Mucosa of gallbladder (tissue), 1 donor: ENCODE data around the gene MCF2L2. TPM values are rescaled to one million over a fixed set of nuclear protein-coding genes. Genes with fewer than 3 reads are reported as not detected.

Experiments
- DNase-seq: peaks from one replicate; pipeline ENCODE4 v3.0.0-alpha.2; 2020; ENCODE audit warnings: low spot score
- total RNA-seq: library from RNA; stranded (reverse); gene quantifications from one replicate; pipeline ENCODE4 v1.2.1, GENCODE V29; 2021
- donor health status: DM: no; HTN: no; CAD: no.

MCF2L2 gene
- total RNA-seq, 1 donor from 2014 or later: 1.8 TPM

DNA sequence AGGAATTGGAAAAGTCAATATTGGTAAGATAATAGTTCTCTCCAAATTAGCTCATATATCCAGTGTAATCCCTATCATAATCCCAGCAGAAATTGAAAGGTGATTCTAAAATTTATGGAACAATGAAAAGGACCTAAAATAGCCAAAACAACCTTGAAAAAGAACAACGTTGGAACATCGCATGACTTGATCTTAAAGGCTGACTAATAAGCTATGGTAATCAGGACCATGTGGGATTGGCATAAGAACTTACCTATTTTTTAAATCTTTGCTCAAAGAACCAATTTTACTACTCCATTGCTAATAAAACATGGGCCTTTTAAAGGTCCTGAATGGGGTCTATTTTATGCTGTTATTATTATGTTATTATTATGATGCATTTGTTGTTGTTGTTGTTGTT is 134.5 kb downstream of the MCF2L2 start:
- DNase-seq: no peak

- DNase-seq: no peak
Measured at GRCh38 chr3:183291497-183292031, 136.9 kb downstream of the MCF2L2 start.

- DNase-seq: no peak
Measured at GRCh38 chr3:183290216-183290615, 138.2 kb downstream of the MCF2L2 start.

- no peak for DNase-seq
Measured at GRCh38 chr3:183288117-183288516, 140.3 kb downstream of the MCF2L2 start.

DNA sequence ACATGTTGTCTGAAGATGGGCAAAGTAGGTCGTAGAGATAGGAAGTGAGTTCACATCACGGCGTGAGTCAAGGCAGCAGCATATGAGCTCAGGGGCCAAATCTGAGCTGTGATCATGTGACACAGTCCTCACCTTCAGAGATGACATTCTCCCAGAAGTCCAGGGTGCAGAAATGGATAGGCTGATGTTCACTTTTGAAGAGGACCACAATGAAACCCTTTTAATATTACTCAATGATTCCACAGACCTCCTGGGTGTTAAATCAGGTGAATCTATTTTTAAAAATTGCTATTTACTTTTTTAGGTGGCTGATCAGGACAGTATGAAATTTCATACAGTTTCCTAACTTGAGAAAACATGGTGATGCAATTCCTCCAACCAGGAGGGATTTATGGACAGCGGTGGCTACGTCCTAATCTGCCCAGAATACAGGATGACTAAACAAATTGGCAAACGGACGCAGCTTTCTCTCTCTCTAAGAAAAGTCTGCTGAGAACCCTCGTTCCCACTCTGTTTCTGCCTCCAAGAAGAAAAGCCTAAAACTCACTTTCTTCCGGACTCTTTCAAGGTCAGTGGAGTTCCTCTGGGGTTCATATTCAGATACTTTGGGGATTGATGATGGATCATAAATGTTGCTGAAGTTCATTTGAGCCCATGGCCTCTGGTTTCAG is 141.0 kb downstream of the MCF2L2 start:
- no peak for DNase-seq

- peak; percentile 94 for DNase-seq
Measured at GRCh38 chr3:183285828-183286457, 142.5 kb downstream of the MCF2L2 start.

GRCh38 chr3:183285318-183285717 is 143.1 kb downstream of the MCF2L2 start:
- no peak for DNase-seq

GRCh38 chr3:183284570-183284969 is 143.8 kb downstream of the MCF2L2 start:
- DNase-seq: no peak

DNA sequence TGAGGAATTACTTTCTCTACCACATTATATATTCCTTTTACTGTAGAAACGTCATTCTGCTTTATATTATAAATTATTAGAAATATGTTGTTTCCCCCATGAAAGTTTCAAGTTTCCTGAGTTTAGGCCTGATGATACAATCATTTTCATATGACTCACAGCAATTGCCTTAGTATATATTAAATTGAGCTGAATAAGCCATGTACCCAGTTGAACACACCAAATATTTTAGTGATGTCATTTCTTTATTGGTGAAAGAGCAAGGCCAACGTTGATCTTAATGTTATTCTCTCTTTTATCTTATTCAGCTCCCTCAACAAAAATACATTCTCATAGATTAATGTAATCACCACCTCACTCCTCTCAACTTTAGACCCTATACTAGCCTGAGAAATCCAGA is 144.5 kb downstream of the MCF2L2 start:
- DNase-seq: no peak

- no peak for DNase-seq
Measured at GRCh38 chr3:183281126-183281797, 147.2 kb downstream of the MCF2L2 start.

DNA sequence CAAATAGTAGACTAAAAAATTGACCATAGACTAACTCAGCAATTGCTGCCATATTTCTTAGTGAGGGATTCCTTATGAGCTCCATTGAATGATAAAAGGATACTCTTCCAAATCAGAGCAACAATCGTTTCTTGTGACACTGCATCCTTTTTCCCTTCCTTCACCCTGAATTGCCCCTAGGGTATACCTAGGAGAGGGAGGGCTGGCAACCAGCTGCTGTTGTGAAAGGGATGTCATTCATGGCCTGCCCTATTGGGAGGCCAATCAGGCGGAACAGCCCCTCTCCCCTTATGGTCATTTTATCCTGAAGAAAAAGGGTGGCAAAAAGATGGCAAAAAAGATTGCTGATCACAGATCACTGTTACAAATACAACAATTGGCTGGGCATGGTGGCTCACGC is 149.0 kb downstream of the MCF2L2 start:
- no peak for DNase-seq

GRCh38 chr3:183278479-183279088 is 149.8 kb downstream of the MCF2L2 start:
- no peak for DNase-seq

GRCh38 chr3:183277260-183277659 is 151.2 kb downstream of the MCF2L2 start:
- DNase-seq: no peak

DNA sequence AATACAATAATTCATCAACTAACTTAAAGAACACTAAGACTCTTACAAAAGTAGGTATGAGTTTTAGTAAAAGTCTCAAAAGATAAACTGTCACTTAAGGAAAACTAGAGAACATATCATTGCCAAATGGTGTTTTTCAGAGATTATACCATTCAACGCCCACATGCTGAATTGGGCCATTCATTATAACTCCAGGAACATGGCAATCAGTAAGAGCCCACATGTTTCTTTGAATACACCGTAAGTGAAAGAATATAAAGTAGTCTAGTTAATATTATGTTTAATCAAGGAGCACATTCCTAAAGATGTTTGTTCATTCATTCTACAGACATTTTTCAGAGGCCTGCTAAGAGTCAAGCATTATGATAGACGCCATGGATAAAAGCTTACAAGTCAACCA is 152.5 kb downstream of the MCF2L2 start:
- no peak for DNase-seq

DNA sequence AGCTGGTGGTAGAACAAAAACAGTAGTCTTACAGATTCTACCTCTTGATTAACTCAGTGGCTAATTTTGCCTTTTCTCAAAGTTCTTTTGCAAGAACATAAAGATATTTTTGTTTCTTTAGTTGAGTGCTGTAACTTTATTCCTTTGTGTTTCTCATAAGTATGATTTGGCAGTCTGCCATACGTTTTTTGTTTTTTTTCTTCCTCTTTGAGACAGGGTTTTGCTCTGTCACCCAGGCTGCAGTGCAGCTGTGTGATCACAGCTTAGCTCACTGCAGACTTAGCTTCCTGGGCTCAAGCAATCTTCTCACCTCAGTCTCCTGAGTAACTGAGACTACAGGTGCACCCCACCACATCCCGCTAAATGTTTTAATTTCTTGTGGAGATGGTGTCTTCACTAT is 153.0 kb downstream of the MCF2L2 start:
- DNase-seq: no peak

DNA sequence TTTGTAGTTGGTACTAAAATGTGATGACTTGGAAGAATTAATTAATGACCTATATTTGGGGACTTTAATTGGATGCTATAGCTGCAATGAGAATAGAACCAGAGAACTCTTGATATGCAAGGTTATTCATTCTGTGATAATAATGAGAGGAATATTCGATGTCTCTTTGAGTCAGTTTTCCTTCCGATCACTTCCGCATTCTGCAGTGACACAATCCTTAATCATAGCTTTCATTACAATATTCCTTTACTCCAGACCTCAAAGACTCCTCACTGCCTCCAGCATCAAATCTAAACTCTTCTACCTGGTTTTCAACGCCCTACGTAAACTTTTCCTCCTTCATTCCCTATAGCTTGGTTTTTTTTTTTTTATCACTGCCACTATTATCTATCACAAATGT is 153.8 kb downstream of the MCF2L2 start:
- DNase-seq: no peak

- no peak for DNase-seq
Measured at GRCh38 chr3:183272791-183273190, 155.6 kb downstream of the MCF2L2 start.

- no peak for DNase-seq
Measured at GRCh38 chr3:183272142-183272541, 156.3 kb downstream of the MCF2L2 start.

DNA sequence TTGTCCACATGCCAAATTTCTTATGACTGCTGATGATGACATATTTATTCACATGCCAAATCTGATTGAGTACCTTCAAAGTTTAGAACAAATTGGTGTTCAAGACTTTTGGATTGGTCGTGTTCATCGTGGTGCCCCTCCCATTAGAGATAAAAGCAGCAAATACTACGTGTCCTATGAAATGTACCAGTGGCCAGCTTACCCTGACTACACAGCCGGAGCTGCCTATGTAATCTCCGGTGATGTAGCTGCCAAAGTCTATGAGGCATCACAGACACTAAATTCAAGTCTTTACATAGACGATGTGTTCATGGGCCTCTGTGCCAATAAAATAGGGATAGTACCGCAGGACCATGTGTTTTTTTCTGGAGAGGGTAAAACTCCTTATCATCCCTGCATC is 158.1 kb downstream of the MCF2L2 start:
- no peak for DNase-seq

- DNase-seq: no peak
Measured at GRCh38 chr3:183269345-183269744, 159.1 kb downstream of the MCF2L2 start.

GRCh38 chr3:183268366-183268765 is 160.1 kb downstream of the MCF2L2 start:
- DNase-seq: no peak

DNA sequence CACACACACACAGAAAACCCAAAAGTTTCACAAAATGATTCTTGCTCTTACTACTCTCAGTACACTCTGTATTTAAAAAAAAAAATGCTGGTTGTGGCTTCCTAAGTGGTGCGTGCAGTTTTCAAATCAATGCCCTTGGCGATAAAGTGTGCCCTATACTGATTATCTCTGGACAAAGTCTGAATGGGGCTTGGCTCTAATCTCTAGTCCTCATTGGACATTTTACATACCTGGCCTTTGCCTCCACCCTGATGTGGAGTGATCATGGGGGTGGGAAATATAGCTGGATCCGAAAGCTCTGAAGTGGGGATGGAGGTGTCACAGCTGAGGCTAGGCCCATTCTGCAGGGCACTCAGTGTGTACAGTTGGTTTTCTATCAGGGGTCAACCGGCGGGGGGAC is 161.3 kb downstream of the MCF2L2 start:
- peak; percentile 72 for DNase-seq

DNA sequence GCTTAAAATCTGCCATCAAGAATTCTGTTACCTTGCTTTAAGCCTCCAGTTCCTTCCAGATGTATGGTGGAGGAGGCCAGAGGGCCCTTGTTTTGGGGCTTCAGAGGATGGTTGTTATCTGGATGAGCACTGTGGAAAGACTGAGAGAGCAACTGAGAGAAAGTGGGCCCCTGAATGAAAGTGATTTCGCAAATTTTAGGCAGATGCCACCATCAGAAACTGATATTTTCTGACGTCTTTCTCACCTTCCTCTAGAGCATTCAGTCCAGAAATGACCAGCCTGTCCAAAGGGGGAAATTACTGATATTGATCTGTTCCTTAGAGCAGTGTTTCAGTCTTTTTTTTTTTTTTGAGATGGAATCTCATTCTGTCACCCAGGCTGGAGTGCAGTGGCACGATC is 162.0 kb downstream of the MCF2L2 start:
- no peak for DNase-seq
